ENCODE measurements around the gene CLEC16A.
A peak's percentile ranks its signal among the peaks of the same experiment; 100 is the strongest.

DNA sequence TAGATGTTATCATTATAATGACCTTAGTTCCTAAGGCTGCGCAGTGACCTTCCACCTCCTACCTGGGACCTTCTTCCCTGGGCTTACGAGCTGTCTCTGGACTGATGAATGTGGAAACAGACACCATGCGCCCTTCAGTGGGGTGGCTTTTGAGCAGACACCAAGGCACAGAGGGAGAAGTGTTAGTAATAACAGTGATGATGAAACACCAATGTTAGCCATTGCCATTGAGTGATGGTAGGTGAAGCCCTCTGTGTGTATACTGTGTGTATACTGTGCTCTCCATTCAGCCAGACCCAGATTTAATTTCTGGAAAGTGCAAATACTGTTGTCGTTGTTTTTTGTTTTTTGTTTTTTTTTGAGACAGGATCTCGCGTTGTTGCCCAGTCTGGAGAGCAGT, 44.5 kb downstream of the CLEC16A start:
- TF ChIP-seq, protein P1, sequence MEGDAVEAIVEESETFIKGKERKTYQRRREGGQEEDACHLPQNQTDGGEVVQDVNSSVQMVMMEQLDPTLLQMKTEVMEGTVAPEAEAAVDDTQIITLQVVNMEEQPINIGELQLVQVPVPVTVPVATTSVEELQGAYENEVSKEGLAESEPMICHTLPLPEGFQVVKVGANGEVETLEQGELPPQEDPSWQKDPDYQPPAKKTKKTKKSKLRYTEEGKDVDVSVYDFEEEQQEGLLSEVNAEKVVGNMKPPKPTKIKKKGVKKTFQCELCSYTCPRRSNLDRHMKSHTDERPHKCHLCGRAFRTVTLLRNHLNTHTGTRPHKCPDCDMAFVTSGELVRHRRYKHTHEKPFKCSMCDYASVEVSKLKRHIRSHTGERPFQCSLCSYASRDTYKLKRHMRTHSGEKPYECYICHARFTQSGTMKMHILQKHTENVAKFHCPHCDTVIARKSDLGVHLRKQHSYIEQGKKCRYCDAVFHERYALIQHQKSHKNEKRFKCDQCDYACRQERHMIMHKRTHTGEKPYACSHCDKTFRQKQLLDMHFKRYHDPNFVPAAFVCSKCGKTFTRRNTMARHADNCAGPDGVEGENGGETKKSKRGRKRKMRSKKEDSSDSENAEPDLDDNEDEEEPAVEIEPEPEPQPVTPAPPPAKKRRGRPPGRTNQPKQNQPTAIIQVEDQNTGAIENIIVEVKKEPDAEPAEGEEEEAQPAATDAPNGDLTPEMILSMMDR (IDR thresholded peaks at IDR 0.05; ENCODE audit: low read depth, low read length, poor library complexity, severe bottlenecking), result peak; percentile 23
- TF ChIP-seq EZH2phosphoT487 (IDR thresholded peaks at IDR 0.05; ENCODE audit: borderline replicate concordance, low read length), result no peak
